VCaP (cell line): ENCODE results near the gene CDH3.

ENCODE experiments used
- H3K27ac ChIP-seq: fragments of 450-650 bp; 2 replicates; pipeline ENCODE4 v1.5.1; 2017
- TF ChIP-seq, protein P1 (sequence below): fragments of 450-650 bp; conservative IDR thresholded peaks from 2 replicates; pipeline ENCODE4 v1.5.1; 2017; ENCODE audit warnings: mild to moderate bottlenecking, moderate library complexity

The CDH3 gene

DNA sequence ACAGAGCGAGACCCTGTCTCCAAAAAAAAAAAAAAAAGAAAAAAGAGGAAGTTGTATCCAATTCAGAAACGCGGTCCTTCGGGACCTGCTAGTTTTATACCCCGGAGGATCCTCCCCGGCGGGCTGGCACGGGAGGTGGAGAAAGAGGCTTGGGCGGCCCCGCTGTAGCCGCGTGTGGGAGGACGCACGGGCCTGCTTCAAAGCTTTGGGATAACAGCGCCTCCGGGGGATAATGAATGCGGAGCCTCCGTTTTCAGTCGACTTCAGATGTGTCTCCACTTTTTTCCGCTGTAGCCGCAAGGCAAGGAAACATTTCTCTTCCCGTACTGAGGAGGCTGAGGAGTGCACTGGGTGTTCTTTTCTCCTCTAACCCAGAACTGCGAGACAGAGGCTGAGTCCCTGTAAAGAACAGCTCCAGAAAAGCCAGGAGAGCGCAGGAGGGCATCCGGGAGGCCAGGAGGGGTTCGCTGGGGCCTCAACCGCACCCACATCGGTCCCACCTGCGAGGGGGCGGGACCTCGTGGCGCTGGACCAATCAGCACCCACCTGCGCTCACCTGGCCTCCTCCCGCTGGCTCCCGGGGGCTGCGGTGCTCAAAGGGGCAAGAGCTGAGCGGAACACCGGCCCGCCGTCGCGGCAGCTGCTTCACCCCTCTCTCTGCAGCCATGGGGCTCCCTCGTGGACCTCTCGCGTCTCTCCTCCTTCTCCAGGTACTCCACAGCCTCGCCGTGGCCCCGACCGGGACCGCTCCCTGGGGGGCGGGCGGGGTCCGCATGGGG is at the start of gene CDH3:
CDH3 (plus strand) TSS at position 596 of the 779 bp plus-strand sequence; CDS start at position 666, 70 bp downstream.
- peak within 1 kb of the TSS; percentile 41; the same call in 1 of the 2 replicates for H3K27ac ChIP-seq
- TF ChIP-seq, protein P1, sequence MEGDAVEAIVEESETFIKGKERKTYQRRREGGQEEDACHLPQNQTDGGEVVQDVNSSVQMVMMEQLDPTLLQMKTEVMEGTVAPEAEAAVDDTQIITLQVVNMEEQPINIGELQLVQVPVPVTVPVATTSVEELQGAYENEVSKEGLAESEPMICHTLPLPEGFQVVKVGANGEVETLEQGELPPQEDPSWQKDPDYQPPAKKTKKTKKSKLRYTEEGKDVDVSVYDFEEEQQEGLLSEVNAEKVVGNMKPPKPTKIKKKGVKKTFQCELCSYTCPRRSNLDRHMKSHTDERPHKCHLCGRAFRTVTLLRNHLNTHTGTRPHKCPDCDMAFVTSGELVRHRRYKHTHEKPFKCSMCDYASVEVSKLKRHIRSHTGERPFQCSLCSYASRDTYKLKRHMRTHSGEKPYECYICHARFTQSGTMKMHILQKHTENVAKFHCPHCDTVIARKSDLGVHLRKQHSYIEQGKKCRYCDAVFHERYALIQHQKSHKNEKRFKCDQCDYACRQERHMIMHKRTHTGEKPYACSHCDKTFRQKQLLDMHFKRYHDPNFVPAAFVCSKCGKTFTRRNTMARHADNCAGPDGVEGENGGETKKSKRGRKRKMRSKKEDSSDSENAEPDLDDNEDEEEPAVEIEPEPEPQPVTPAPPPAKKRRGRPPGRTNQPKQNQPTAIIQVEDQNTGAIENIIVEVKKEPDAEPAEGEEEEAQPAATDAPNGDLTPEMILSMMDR, result 0 out of 2 replicates have a peak, but pooled peaks have one; percentile 12

- H3K27ac ChIP-seq, result no peak overlapping the region
- TF ChIP-seq, protein P1, result no peak
Measured at GRCh38 chr16:68596266-68596665, 48.8 kb upstream of the CDH3 start.

DNA sequence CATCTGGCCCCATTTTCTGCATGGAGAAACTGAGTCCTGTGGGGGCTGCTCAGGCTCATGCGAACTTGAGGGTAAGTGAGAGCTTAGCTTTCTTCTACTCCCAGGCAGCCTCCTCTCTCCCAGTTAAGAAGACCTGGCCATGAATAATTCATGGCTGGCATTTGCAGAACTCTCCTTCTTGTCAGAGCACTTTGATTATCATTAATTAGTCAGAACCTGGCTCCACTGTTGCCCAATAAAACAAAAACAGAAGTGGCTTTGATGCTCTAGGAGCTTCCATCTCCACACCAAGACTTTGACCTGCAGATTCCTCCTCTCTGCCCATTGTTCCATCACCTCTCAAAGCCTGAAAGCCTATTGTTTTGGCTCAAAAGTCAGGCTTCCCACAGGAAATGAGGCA is 45.5 kb upstream of the CDH3 start:
- TF ChIP-seq, protein P1, result no peak
- no peak overlapping the region for H3K27ac ChIP-seq

DNA sequence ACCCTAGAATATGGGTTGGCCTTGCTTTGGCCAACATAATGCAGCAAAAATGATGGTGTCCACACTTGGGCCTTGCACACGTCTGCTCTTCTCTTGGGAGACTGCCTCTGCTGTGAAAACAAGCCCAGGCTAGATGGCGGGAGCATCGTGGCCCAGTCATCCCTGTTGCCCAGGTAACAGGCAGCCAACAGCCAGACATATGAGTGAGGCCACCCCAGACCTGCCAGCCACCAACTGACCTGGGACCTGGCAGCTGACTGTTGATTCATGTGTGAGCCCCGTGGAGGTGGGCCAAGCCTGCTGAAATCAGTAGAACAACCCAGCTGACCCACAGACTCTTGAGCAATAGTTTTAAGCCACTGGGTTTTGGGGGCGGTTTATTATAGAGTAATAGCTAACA is 39.4 kb upstream of the CDH3 start:
- H3K27ac ChIP-seq, result no peak overlapping the region
- TF ChIP-seq, protein P1, result no peak

DNA sequence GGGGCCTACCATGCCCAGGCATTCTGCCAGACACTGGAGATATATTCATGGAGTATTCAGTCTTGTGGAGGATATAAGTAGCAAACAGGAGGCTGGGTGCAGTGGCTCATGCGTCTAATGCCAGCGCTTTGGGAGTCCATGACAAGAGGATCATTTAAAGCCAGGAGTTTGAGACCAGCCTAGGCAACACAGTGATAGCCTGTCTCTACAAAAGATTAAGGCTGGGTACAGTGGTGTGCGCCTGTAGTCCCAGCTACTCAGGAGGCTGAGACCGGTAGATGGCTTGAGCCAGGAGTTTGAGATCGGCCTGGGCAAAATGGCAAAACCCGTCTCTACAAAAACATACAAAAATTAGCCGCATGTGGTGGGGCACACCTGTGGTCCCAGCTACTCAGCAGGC is 37.7 kb upstream of the CDH3 start:
- no peak overlapping the region for H3K27ac ChIP-seq
- TF ChIP-seq, protein P1, result no peak

- TF ChIP-seq, protein P1, result no peak
- no peak overlapping the region for H3K27ac ChIP-seq
Measured at GRCh38 chr16:68608330-68608729, 36.8 kb upstream of the CDH3 start.

DNA sequence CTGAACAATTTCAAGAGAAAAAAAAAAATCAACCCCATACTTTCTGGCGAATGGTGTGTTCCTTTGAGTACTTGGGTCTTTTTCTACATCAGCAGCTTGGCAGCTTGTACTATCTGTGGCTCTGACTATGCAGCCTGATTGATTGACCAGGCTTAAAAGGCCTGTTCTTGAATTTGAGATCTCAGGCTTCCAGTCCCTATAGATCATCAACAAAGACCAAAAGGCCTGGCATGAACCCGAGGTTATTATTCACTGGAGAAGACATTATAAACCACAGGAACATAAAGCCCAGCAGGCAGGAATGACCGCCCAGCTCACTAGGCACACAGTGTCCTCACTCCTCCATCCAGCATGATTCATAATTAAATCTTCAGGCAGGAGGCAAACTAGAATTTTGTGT is 32.1 kb upstream of the CDH3 start:
- TF ChIP-seq, protein P1, result no peak
- no peak overlapping the region for H3K27ac ChIP-seq
